ENCODE results near the gene ARHGEF16.

The ARHGEF16 gene

GRCh38 chr1:3516911-3517675 is 62.6 kb downstream of the ARHGEF16 start:
- TF ChIP-seq CTCF (IDR thresholded peaks at IDR 0.05), result no peak
- H3K4me1 Mint-ChIP-seq, result no peaks in the 10 kb centered on the region
- H3K27ac Mint-ChIP-seq, result no peak overlapping the region
- no peaks in the 10 kb centered on the region for H3K9me3 Mint-ChIP-seq
- H3K36me3 Mint-ChIP-seq (ENCODE audit: low read depth), result no peaks in the 10 kb centered on the region
- no peak for DNase-seq
- H3K4me3 Mint-ChIP-seq, result no peak overlapping the region
- peaks cover 2% of the 10 kb centered on the region for H3K27me3 Mint-ChIP-seq (ENCODE audit: low read depth, poor library complexity)

GRCh38 chr1:3518256-3518655 is 63.8 kb downstream of the ARHGEF16 start:
- Mint-ChIP-seq H3K4me3 (no peak overlapping the region), H3K36me3 (ENCODE audit: low read depth) (no peaks in the 10 kb centered on the region), H3K4me1 (no peaks in the 10 kb centered on the region), H3K27me3 (ENCODE audit: low read depth, poor library complexity) (peaks cover 2% of the 10 kb centered on the region), H3K27ac (no peak overlapping the region), H3K9me3 (no peaks in the 10 kb centered on the region)
- no peak for DNase-seq
- TF ChIP-seq CTCF (IDR thresholded peaks at IDR 0.05), result peak; percentile 49

GRCh38 chr1:3518756-3519155 is 64.3 kb downstream of the ARHGEF16 start:
- H3K4me1 Mint-ChIP-seq, result no peaks in the 10 kb centered on the region
- no peak overlapping the region for H3K27ac Mint-ChIP-seq
- no peaks in the 10 kb centered on the region for H3K9me3 Mint-ChIP-seq
- no peak overlapping the region for H3K4me3 Mint-ChIP-seq
- no peaks in the 10 kb centered on the region for H3K36me3 Mint-ChIP-seq (ENCODE audit: low read depth)
- peaks cover 2% of the 10 kb centered on the region for H3K27me3 Mint-ChIP-seq (ENCODE audit: low read depth, poor library complexity)
- no peak for TF ChIP-seq CTCF (IDR thresholded peaks at IDR 0.05)
- no peak for DNase-seq

- no peak overlapping the region for H3K27ac Mint-ChIP-seq
- H3K27me3 Mint-ChIP-seq (ENCODE audit: low read depth, poor library complexity), result peaks cover 2% of the 10 kb centered on the region
- no peak for DNase-seq
- H3K4me1 Mint-ChIP-seq, result no peaks in the 10 kb centered on the region
- no peak for TF ChIP-seq CTCF (IDR thresholded peaks at IDR 0.05)
- no peak overlapping the region for H3K4me3 Mint-ChIP-seq
- H3K9me3 Mint-ChIP-seq, result no peaks in the 10 kb centered on the region
- no peaks in the 10 kb centered on the region for H3K36me3 Mint-ChIP-seq (ENCODE audit: low read depth)
Measured at GRCh38 chr1:3519301-3519885, 64.9 kb downstream of the ARHGEF16 start.

GRCh38 chr1:3520419-3521378 is 66.2 kb downstream of the ARHGEF16 start:
- Mint-ChIP-seq H3K36me3 (ENCODE audit: low read depth) (no peaks in the 10 kb centered on the region), H3K4me1 (no peaks in the 10 kb centered on the region), H3K9me3 (no peaks in the 10 kb centered on the region), H3K27me3 (ENCODE audit: low read depth, poor library complexity) (peaks cover 2% of the 10 kb centered on the region), H3K27ac (no peak overlapping the region), H3K4me3 (no peak overlapping the region)
- no peak for DNase-seq
- no peak for TF ChIP-seq CTCF (IDR thresholded peaks at IDR 0.05)

Data from nephron progenitor cell (in vitro differentiated cells).